Heart left ventricle (tissue), 16 donors: ENCODE data around the gene CADM2. TPM values are rescaled to one million over a fixed set of nuclear protein-coding genes. Genes with fewer than 3 reads are reported as not detected.

Source experiments
- ATAC-seq, 4 donors: fragments of 200-7000 bp; cut with Tn5 transposase; one replicate each; pipeline ENCODE4 v1.9.1; 2020 to 2022; ENCODE audit warnings: moderate library complexity in 4 of 4, mild to moderate bottlenecking in 3 of 4, moderate number of reproducible peaks in 1 of 4
- DNase-seq, 5 donors: peaks; one replicate each; pipeline ENCODE4 v3.0.0-alpha.2; 2020
- H3K27ac ChIP-seq, 12 donors: fragments of 200-600 bp; sonication (generic) in 4 of 12; one replicate each; pipeline versions ENCODE4 v1.5.0 to v1.8.0; 2016 to 2022; ENCODE audit warnings: mild to moderate bottlenecking in 2 of 12
- H3K27me3 ChIP-seq, 9 donors: fragments of 200-600 bp; sonication (generic) in 2 of 9; one replicate each; pipeline versions ENCODE4 v1.5.1 to v1.8.0; 2016 to 2022; ENCODE audit warnings: mild to moderate bottlenecking in 3 of 9
- H3K36me3 ChIP-seq, 9 donors: fragments of 200-600 bp; sonication (generic) in 2 of 9; one replicate each; pipeline versions ENCODE4 v1.5.0 to v1.8.0; 2018 to 2022; ENCODE audit warnings: mild to moderate bottlenecking in 2 of 9
- H3K4me1 ChIP-seq, 12 donors: fragments of 200-600 bp; sonication (generic) in 4 of 12; one replicate each; pipeline versions ENCODE4 v1.5.0 to v1.8.0; 2016 to 2022; ENCODE audit warnings: mild to moderate bottlenecking in 3 of 12
- H3K4me3 ChIP-seq, 12 donors: fragments of 200-600 bp; sonication (generic) in 4 of 12; one replicate each; pipeline versions ENCODE4 v1.5.0 to v1.8.0; 2017 to 2022; ENCODE audit warnings: mild to moderate bottlenecking in 9 of 12, moderate library complexity in 4 of 12
- H3K9me3 ChIP-seq, 12 donors: fragments of 200-600 bp; sonication (generic) in 4 of 12; one replicate each; pipeline versions ENCODE4 v1.5.0 to v1.8.0; 2016 to 2022; ENCODE audit warnings: mild to moderate bottlenecking in 1 of 12
- CTCF ChIP-seq, 12 donors: fragments of 200-600 bp; sonication (generic) in 4 of 12; IDR thresholded peaks; one replicate each; pipeline versions ENCODE4 v1.5.0 to v1.8.0; 2018 to 2022; ENCODE audit warnings: antibody characterized with exemption in 12 of 12, mild to moderate bottlenecking in 5 of 12
- POLR2A ChIP-seq, 2 donors: fragments of 450-650 bp; IDR thresholded peaks; one replicate each; pipeline ENCODE4 v1.6.1; 2017; ENCODE audit warnings: antibody characterized with exemption in 2 of 2, mild to moderate bottlenecking in 2 of 2, moderate library complexity in 2 of 2
- WGBS, 4 donors: extraction: QIAGEN DNeasy Blood & Tissue Kit in 2 of 4; methylation state at CpG; one replicate each; pipeline versions ENCODE4 v1.1.5 to v1.1.7; 2013 to 2018; 5-methylcytosine and 5-hydroxymethylcytosine counted together
- intact Hi-C, 10 donors: fragments of 100-400 bp; cut with DNase I; formaldehyde crosslinking; loops; one replicate each; pipeline versions ENCODE4 v1.11.1 to v1.14.2; 2022
- polyA plus RNA-seq, 2 donors: library from polyadenylated mRNA; stranded (reverse); fragments of 200-250 nt; gene quantifications; one replicate each; pipeline ENCODE4 v1.2.3, GENCODE V29; 2013
- total RNA-seq, 9 donors: library from RNA; depleted of rRNA in 2 of 9; stranded (reverse); fragments of >200 nt in 2 of 9; fragmentation: NEBNext Ultra II Directional in 3 of 9; extraction: Animal tissue kit (Norgen Biotek cat#: 25700) in 3 of 9; gene quantifications; one replicate each; pipeline versions ENCODE4 v1.1.0 to v1.2.4, GENCODE V29; 2016 to 2023
- donor health status: ischemic (EF 13 %, LVEDD 7.1; RV severe dilation, severe dysfunction).
- donor health status: healthy with polysubstance abuse.
- donor health status: DM: no; HTN: yes; CAD: no.
- donor health status: DM: no; HTN: no; CAD: no.
- donor health status: ischemic (EF 25% LVEDD 6.9; RV normal size, moderate dysfunction).
- donor health status: ischemic (EF 25% LVEDD 5.7; RV mildly dilated, moderate dysfunction).
- donor health status: healthy.
- donor health status: DM: yes; HTN: yes; CAD: no.
- donor health status: ischemic (EF 35%, LVEDD 5.7; RV mildly dilated, moderate dysfunction).
- donor health status: nonischemic (EF 11% LVEDD 7.7; RV severe dilation, severe dysfunction).
- donor health status: DM: yes; HTN: yes; CAD: no.
- donor health status: PGD.
- donor health status: ischemic (EF 29% LVEDD 5.4; RV normal size, mild dysfunction).
- donor health status: nonischemic (EF 23%, LVEDD 6.1; RV moderate dilation, normal function).

The CADM2 gene
- total and polyA plus RNA-seq, 11 donors: 0.19 to 2.3 (median 0.69) TPM

- Histone ChIP-seq H3K27me3 (no peaks in the 10 kb centered on the region), H3K4me1 (no peaks in the 10 kb centered on the region), H3K4me3 (no peak overlapping the region), H3K27ac (no peak overlapping the region), H3K9me3 (no peaks in the 10 kb centered on the region), H3K36me3 (no peaks in the 10 kb centered on the region)
- no peak for TF ChIP-seq POLR2A (IDR thresholded peaks at IDR 0.05)
- no peak for TF ChIP-seq CTCF (IDR thresholded peaks at IDR 0.05)
- intact Hi-C loops: no loop called here
- no peak for DNase-seq
- no peak for ATAC-seq
- 86 to 95% (median 91%) methylated on average over 1 of the region's 1 CpG for WGBS, 4 donors
Measured at GRCh38 chr3:85838921-85839320, 880.1 kb downstream of the CADM2 start.

GRCh38 chr3:85842081-85842480 lies 883.3 kb downstream of the CADM2 start:
- Histone ChIP-seq H3K4me3 (no peak overlapping the region), H3K36me3 (no peaks in the 10 kb centered on the region), H3K27me3 (no peaks in the 10 kb centered on the region), H3K27ac (no peak overlapping the region), H3K9me3 (no peaks in the 10 kb centered on the region), H3K4me1 (no peaks in the 10 kb centered on the region)
- intact Hi-C loops: no loop called here
- WGBS, 4 donors: 85 to 87% (median 85%) methylated on average over 3 of the region's 3 CpGs
- DNase-seq (no peak), ATAC-seq (no peak)
- no peak for TF ChIP-seq POLR2A (IDR thresholded peaks at IDR 0.05)
- TF ChIP-seq CTCF (IDR thresholded peaks at IDR 0.05): no peak

GRCh38 chr3:85846940-85847339 lies 888.2 kb downstream of the CADM2 start:
- Histone ChIP-seq H3K36me3 (no peaks in the 10 kb centered on the region), H3K9me3 (no peaks in the 10 kb centered on the region), H3K4me1 (no peaks in the 10 kb centered on the region), H3K27ac (no peak overlapping the region), H3K27me3 (no peaks in the 10 kb centered on the region), H3K4me3 (no peak overlapping the region)
- TF ChIP-seq POLR2A (IDR thresholded peaks at IDR 0.05) (no peak), CTCF (IDR thresholded peaks at IDR 0.05) (no peak)
- intact Hi-C loops: no loop called here
- DNase-seq (no peak), ATAC-seq (no peak)

- TF ChIP-seq CTCF (IDR thresholded peaks at IDR 0.05): no peak
- TF ChIP-seq POLR2A (IDR thresholded peaks at IDR 0.05): no peak
- no peaks in the 10 kb centered on the region for H3K9me3 ChIP-seq
Measured at GRCh38 chr3:85851071-85851470, 892.3 kb downstream of the CADM2 start.

More at GRCh38 chr3:85851071-85851470, 892.3 kb downstream of the CADM2 start:
- intact Hi-C loops: no loop called here
- DNase-seq (no peak), ATAC-seq (no peak)
- Histone ChIP-seq H3K27me3 (no peaks in the 10 kb centered on the region), H3K4me1 (no peaks in the 10 kb centered on the region), H3K4me3 (no peak overlapping the region), H3K27ac (no peak overlapping the region), H3K36me3 (no peaks in the 10 kb centered on the region)
